DMS114 treated with DMSO at 0.1 percent for 48 hours (cell line): ENCODE results near the gene KBTBD2.
"Not testable (repeated sequence)": the region's sequence is repeated elsewhere in the genome, so short reads cannot be mapped to it uniquely, and the experiment has no call there.

Source experiments
- DNase-seq: peaks from one replicate; lab custom pipeline; 2025; ENCODE audit not compliant: unreplicated experiment; lab: John Stamatoyannopoulos, UW

KBTBD2 gene

GRCh38 chr7:32891043-32891799 lies at the start of gene KBTBD2:
TSS of gene KBTBD2 (minus strand) at chr7:32891760. CDS start at chr7:32879604, 12,156 bp downstream.
- peak; percentile 81 for DNase-seq

- DNase-seq, result peak; percentile 18
These were observed 49.6 kb upstream of the KBTBD2 start for GRCh38 chr7:32941181-32941580.

GRCh38 chr7:32937344-32938174 lies 46.0 kb upstream of the KBTBD2 start:
- no peak for DNase-seq

DNA sequence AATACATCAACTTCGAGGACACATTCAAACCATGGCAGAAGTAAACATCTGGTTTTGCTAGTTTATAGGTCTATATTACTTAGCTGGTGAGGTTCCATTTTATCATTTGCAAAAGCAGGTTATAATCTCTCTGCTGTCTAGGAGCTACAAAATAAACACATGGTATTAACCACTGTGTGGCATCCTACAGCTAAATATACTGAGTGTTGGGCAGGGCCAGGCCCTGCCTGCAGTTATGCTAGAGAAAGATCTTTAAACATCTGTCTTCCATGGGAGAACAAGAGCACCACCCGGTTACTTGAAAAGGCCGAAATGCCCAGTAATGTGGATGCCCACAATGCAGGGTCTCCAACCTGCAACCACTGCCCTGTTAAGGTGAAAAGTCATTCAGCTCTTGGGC lies 45.1 kb upstream of the KBTBD2 start:
- no peak for DNase-seq

- DNase-seq, result no peak
These were observed 44.0 kb upstream of the KBTBD2 start for GRCh38 chr7:32935558-32935957.

- no peak for DNase-seq
These were observed 38.8 kb upstream of the KBTBD2 start for GRCh38 chr7:32930378-32930777.

GRCh38 chr7:32929430-32930143 lies 38.0 kb upstream of the KBTBD2 start:
- DNase-seq, result no peak

- DNase-seq, result no peak
These were observed 37.3 kb upstream of the KBTBD2 start for GRCh38 chr7:32928785-32929298.

DNA sequence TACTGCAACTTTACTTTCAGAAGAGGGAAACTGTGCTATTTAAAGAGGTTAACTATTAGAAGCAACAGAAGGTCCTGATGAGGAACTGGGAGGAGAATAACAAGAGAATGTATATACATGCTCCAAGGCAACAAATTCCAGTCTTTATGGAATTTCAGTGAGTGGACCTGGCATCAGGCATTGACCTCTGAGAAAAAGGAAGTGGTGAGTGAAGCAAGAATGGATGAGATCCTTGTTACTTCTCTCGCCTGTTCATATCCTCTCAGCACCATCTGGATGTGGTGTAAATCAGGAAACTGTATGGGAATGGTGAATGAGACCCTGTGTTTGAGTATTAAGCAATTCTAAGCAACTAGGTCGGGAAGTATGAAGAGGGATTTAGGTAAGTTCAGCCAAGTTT lies 30.3 kb upstream of the KBTBD2 start:
- DNase-seq, result no peak

GRCh38 chr7:32916994-32917393 lies 25.4 kb upstream of the KBTBD2 start:
- DNase-seq, result not testable (repeated sequence)

DNA sequence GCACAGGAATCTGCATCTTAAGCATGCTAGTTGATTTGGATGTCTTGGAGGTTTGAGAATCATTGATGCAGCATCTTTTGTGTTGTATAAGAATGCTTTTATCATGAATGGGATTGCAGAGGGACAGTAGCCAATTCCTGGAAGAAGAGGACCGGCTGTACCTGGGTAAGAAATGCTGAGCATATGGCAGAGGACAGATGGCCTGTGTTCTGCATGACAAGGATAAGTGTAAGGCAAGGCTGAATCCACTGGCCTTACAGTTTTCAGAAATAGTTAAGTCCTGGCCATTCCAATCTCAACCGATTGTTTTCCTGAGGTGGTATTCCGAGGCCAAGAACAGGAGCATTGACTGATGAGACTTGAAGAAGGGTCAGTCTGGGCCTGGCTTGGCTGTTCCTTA lies 24.4 kb upstream of the KBTBD2 start:
- no peak for DNase-seq

GRCh38 chr7:32915041-32915536 lies 23.5 kb upstream of the KBTBD2 start:
- no peak for DNase-seq

DNA sequence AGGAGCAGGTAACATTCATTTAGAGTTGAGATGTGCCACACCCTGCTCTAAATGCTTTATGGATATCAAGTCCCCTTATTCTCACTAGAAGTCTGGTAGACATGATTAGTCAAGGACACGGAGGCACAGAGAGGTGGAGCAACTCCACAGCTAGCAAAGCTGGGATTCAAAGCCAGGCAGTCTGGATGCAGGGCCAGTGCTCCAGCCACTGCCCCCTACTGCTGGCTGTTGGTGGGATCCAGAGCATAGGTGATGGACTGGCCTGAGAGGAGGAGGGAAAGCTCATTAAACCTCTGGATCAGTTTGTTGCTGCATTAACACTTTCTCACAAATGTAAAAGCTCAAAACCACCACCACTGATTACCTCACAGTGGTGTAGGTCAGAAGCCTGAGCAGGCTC lies 22.6 kb upstream of the KBTBD2 start:
- no peak for DNase-seq

- no peak for DNase-seq
These were observed 18.6 kb upstream of the KBTBD2 start for GRCh38 chr7:32910195-32910594.

DNA sequence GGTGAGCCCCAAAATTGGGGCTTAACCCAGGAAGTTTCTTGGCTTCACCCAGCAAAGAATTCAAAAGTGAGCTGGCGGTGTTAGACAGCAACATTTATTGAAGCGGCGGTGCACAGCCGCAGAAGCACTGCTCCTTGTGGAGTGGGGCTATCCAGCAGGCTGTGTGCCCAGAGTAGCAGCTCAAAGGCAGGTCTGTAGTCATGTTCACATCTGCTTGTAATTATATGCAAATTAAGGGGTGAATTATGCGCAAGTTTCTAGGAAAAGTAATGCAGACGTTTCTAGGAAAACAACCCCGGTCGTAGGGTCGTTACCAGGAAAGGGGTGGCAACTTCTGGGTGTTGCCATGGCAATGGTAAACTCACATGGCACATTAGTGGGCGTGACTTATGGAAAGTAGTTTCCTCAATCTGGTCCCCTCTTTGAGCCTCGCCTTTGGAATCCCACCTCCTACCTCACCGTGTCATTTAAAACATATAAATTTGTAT lies 13.7 kb upstream of the KBTBD2 start:
- DNase-seq, result peak; percentile 84

DNA sequence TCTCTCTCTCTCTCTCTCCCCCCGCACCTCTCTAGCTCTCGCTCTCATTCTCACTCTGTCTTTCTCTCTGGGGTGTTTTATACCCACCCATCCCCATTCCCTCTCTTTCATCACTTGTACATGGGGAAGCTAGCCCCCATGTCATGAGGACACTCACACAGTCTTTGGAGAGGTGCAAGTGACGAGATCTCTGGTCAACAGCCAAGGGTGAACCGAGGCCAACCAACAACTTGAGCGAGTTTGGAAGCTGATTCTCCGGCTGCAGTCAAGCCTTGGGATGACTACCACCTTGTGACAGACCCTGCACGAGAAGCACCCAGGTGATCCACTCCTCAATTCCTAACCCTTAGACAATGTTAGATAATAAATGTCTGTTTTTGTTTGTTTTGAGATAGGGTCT lies 10.1 kb upstream of the KBTBD2 start:
- no peak for DNase-seq

DNA sequence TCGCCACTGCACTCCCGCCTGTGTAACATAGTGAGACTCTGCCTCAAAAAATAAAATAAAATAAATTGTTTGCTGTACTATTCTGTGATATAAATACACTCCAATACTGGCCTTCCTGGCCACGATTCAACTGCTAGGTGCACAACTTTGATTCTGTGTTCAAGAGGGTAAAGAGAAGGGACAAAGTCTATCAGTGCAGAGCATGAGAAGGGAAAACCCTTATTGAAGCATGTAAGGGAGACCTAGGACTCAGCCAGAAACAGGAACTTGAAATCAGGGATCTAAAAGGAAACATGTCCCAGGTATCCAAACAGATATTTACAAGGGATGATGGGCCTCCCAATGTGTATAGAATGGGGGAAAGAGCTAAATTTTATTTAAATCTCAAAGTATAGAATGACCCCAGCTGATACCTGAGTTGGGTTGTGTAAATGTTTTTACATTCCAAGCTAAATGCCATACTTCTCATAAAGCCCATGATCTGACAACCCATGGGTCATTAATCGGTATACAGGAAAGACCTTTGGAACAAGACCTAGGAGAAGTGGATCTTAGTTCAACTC lies 9.0 kb upstream of the KBTBD2 start:
- no peak for DNase-seq

DNA sequence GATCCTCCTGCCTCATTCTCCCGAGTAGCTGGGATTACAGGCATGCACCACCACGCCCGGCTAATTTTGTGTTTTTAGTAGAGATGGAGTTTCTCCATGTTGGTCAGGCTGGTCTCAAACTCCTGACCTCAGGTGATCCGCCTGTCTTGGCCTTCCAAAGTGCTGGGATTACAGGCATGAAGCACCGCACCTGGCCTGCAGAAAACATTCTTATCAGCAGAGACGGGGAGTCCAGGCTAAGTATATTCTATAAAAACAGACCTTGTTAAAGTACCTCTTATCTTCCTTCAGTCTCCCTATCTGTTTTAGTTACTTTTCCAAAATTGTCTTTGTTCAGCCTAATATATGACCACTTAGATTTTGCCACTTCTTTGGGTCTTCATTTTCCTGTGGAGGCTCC lies 5.8 kb upstream of the KBTBD2 start:
- not testable (repeated sequence) for DNase-seq

- no peak for DNase-seq
These were observed 5.2 kb upstream of the KBTBD2 start for GRCh38 chr7:32896564-32897347.

DNA sequence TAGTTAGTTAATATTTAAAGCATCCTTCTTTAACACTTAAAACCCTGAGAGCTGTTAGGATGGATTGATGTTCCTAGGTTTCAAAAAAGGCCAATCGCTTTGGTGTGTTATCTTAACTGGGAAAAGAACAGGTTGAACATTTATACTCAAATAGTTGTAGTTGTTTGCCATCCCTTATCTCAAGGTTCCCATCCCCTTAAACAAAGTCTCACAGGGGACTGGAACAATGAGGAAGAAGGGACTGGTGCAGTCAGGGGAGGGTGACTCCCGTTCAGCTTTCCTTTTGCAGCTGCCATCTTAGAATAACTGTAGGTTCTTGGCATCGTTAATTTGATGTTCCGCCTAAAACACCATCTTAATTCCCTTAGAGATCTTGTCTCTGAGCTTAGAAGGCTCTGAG lies 2.6 kb upstream of the KBTBD2 start:
- DNase-seq, result no peak
